ENCODE data around the gene HDAC7.

DNA sequence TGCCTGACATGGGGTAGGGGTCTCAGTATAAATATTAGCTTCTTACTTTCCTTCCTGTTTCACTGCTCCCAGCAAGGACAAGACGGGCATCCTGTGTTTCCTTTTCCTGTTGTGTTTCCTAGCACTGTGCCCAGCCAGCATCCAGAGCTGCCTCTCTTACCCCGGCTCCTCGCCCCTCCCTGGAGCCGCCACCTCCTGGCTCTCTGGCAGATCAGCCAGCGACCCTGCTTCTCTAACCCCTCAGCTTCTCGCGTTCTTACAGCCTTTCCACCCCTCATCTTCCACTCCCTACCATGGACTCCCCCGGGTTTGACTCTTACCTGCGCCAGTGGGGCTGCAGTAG is 17.8 kb downstream of the HDAC7 start:
- TF ChIP-seq, protein P1, sequence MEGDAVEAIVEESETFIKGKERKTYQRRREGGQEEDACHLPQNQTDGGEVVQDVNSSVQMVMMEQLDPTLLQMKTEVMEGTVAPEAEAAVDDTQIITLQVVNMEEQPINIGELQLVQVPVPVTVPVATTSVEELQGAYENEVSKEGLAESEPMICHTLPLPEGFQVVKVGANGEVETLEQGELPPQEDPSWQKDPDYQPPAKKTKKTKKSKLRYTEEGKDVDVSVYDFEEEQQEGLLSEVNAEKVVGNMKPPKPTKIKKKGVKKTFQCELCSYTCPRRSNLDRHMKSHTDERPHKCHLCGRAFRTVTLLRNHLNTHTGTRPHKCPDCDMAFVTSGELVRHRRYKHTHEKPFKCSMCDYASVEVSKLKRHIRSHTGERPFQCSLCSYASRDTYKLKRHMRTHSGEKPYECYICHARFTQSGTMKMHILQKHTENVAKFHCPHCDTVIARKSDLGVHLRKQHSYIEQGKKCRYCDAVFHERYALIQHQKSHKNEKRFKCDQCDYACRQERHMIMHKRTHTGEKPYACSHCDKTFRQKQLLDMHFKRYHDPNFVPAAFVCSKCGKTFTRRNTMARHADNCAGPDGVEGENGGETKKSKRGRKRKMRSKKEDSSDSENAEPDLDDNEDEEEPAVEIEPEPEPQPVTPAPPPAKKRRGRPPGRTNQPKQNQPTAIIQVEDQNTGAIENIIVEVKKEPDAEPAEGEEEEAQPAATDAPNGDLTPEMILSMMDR (IDR thresholded peaks at IDR 0.05) = no peak
- TF ChIP-seq POLR2A (IDR thresholded peaks at IDR 0.05) = no peak
